BJ (cell line): Measurements from ENCODE around the gene CBFA2T2. TPM values are rescaled to one million over a fixed set of nuclear protein-coding genes. Genes with fewer than 3 reads are reported as not detected.

ENCODE experiments used
- CTCF ChIA-PET: fragments of 350-600 bp; formaldehyde crosslinking; extraction: SDS; loops from one replicate; lab custom pipeline; 2021; ENCODE audit warnings: antibody characterized with exemption, inconsistent platforms; lab: Yijun Ruan, JAX
- POLR2A ChIA-PET: fragments of 300-600 bp; sonication (Branson Sonifier 250); formaldehyde crosslinking; extraction: SDS; loops from one replicate; lab custom pipeline; 2021; ENCODE audit warnings: antibody characterized with exemption; lab: Charles Lee
- DNase-seq: peaks from one replicate; pipeline ENCODE4 v3.0.0-alpha.2; 2011; ENCODE audit warnings: low read depth
- H3K27me3 ChIP-seq: 2 replicates; pipeline ENCODE4 v1.6.0; 2011; ENCODE audit warnings: low read length; ENCODE audit not compliant: control insufficient read depth, insufficient read depth
- H3K36me3 ChIP-seq: 2 replicates; pipeline ENCODE4 v1.5.1; 2011; ENCODE audit warnings: low read length; ENCODE audit not compliant: control insufficient read depth, insufficient read depth
- H3K4me3 ChIP-seq: 2 replicates; pipeline ENCODE4 v1.5.1; 2011; ENCODE audit warnings: low read depth, mild to moderate bottlenecking, control low read depth, low read length
- CTCF ChIP-seq: IDR thresholded peaks from 2 replicates; pipeline ENCODE4 v1.5.1; 2011; ENCODE audit warnings: low read depth, mild to moderate bottlenecking, control low read depth, inconsistent platforms, low read length, moderate library complexity; ENCODE audit not compliant: insufficient read depth
- polyA plus RNA-seq: library from polyadenylated mRNA; depleted of rRNA; stranded (reverse); fragments of >200 nt; gene quantifications from 2 replicates; pipeline ENCODE4 v1.2.3, GENCODE V29; 2011

Gene CBFA2T2
- polyA plus RNA-seq, 1 experiment = 7.6 TPM

- ChIA-PET CTCF (no interaction called here), POLR2A (interaction anchor here (0.7 kb wide), 1 partner anchor 17 kb away, joined by 4 read pairs; no protein-coding TSS in a partner anchor)
- no peaks in the 10 kb centered on the region for H3K27me3 ChIP-seq
- H3K4me3 ChIP-seq = no peak overlapping the region
- no peaks in the 10 kb centered on the region for H3K36me3 ChIP-seq
- TF ChIP-seq CTCF = no peak
- no peak for DNase-seq
These were observed 55.9 kb downstream of the CBFA2T2 start for GRCh38 chr20:33545763-33546162.

GRCh38 chr20:33549229-33549999 lies 59.5 kb downstream of the CBFA2T2 start:
- no peak overlapping the region for H3K4me3 ChIP-seq
- no peak for DNase-seq
- CTCF ChIA-PET = no interaction called here
- TF ChIP-seq CTCF = no peak
- no peaks in the 10 kb centered on the region for H3K36me3 ChIP-seq
- POLR2A ChIA-PET = no interaction called here
- H3K27me3 ChIP-seq = no peaks in the 10 kb centered on the region

- ChIA-PET CTCF (no interaction called here), POLR2A (no interaction called here)
- no peaks in the 10 kb centered on the region for H3K36me3 ChIP-seq
- H3K27me3 ChIP-seq = no peaks in the 10 kb centered on the region
- TF ChIP-seq CTCF = no peak
- DNase-seq = no peak
- H3K4me3 ChIP-seq = no peak overlapping the region
These were observed 61.9 kb downstream of the CBFA2T2 start for GRCh38 chr20:33551778-33552177.

- H3K4me3 ChIP-seq = no peak overlapping the region
- no peaks in the 10 kb centered on the region for H3K27me3 ChIP-seq
- ChIA-PET CTCF (no interaction called here), POLR2A (no interaction called here)
- no peak for TF ChIP-seq CTCF
- DNase-seq = no peak
- H3K36me3 ChIP-seq = no peaks in the 10 kb centered on the region
These were observed 62.6 kb downstream of the CBFA2T2 start for GRCh38 chr20:33552519-33552918.

- CTCF ChIA-PET = no interaction called here
- Histone ChIP-seq H3K36me3 (no peaks in the 10 kb centered on the region), H3K27me3 (no peaks in the 10 kb centered on the region), H3K4me3 (no peak overlapping the region)
- no peak for TF ChIP-seq CTCF
- DNase-seq = no peak
- POLR2A ChIA-PET = no interaction called here
These were observed 63.6 kb downstream of the CBFA2T2 start for GRCh38 chr20:33553516-33553915.
